GM19467 (cell line): ENCODE results near the gene NCKAP5L.

Experiments used
- ATAC-seq: cut with Tn5 transposase; IDR thresholded peaks from one replicate; pipeline ENCODE4 v1.9.1; 2021; ENCODE audit warnings: mild to moderate bottlenecking, moderate library complexity; ENCODE audit not compliant: unreplicated experiment

NCKAP5L gene

GRCh38 chr12:49824895-49825294, 3.3 kb downstream of the NCKAP5L start:
- no peak for ATAC-seq

GRCh38 chr12:49824416-49824815, 3.8 kb downstream of the NCKAP5L start:
- no peak for ATAC-seq

- ATAC-seq = no peak
Measured at GRCh38 chr12:49823951-49824350, 4.3 kb downstream of the NCKAP5L start.

DNA sequence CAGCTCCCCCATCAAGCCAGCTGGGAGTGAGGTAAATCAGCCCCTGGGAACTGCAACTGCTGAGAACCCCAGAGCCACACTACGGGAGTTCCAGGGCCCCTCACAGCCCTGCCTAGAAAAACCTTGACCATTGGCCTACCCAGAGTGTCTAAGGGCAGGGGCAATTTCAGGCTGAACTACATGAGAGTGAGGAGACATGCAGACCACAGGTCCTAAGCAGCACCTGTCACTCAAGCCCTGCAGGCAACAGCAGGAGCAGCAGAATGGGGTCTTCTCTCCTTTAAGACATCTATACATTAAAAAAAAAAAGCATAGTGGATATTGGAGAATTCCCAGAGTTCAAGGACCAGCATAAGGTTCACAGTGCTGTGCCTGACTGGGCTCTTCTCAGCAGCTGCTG, 4.9 kb downstream of the NCKAP5L start:
- ATAC-seq = no peak

DNA sequence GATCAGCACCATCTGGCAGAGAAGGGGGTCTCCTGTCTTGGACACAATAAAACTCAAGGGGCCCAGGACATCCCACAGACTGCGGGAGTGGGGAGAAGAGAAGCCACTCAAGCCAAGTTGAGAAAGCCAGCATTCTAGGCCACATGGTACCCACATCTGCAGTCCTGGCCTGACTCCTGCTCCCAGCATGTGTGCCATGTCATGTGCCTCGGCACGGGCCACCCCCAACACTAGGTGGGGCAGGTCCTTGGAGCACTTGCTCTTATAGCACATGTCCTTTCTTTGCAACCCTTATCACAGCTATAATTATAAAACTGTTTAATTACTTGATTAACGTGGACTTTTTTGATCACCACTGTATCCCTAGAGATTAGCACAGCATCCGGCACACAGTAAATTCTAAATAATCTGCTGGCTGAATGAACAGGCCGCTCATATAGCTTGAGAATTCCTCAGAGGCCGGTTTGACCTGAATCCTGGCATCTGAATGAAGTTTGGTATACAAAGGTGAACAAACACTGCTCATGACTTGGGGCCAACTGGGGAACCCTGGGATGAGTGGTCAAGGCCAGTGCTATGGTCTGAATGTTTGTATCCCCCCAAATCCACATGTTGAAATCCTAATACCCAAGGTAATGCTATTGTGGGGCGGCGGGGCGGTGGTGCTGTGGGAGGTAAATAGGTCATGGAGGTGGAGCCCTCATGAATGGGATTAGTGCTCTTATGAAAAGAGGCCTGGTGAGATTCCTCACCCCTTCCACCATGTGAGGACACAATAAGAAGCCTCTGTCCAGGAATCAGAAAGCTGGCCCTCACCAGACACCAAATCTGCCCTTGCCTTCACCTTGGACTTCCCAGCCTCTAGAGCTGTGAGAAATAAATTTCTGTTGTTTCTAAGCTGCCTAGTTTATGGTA, 6.6 kb downstream of the NCKAP5L start:
- no peak for ATAC-seq

DNA sequence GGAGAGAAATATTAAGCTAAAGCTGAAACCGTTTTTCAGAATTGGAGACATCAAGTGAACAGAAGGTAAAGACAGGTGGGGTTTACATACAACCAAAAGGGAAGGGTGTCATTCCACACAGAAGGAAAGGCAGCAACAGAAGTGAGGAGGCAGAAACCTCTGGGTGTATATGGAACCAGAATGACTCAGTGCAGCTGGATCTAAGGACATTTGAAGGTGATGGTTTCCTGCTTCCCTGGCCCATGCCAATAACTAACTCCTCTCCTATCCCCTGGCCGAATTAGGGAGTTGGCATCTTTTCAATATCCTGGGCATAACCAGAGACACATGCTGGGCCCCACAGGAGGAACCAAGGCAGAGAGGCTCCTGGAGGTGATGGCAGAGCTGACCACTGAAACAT, 8.4 kb downstream of the NCKAP5L start:
- ATAC-seq = no peak

- no peak for ATAC-seq
Measured at GRCh38 chr12:49818241-49818895, 9.8 kb downstream of the NCKAP5L start.

DNA sequence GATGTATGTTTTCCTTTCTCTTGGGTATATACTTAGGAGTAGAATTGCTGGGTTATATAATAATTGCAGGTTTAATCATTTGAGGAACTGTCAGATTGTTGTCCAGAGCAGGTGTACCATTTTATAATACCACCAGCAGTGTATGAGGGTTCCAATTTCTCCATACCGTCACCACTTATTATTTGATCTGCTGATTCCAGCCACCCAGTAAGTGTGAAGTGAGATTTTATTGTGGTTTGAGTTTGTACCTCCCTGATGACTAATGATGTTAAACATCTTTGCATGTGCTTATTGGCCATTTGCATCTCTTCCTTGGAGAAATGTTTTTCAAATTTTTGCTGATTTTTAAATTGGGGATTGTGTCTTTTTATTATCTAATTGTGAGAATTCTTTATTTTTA, 15.1 kb downstream of the NCKAP5L start:
- no peak for ATAC-seq

DNA sequence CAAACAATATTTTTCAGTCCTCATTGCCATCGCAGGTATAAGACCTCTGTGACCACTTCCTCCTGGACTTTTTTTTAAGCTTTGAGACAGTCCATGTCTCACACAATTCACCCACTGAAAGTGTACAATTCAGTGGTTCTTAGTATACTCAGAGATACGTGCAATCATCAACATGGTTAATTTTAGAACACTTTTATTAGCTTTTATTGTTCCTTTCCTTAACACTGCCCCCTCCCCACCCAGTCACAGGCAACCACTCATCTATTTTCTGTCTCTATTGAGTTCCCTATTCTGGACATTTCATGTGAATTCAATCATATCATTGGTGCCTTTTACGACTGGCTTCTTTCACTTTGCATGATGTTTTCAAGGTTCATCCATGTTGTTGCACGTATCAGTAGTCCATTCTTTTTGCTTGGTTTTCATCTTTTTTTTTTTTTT, 16.2 kb downstream of the NCKAP5L start:
- no peak for ATAC-seq

DNA sequence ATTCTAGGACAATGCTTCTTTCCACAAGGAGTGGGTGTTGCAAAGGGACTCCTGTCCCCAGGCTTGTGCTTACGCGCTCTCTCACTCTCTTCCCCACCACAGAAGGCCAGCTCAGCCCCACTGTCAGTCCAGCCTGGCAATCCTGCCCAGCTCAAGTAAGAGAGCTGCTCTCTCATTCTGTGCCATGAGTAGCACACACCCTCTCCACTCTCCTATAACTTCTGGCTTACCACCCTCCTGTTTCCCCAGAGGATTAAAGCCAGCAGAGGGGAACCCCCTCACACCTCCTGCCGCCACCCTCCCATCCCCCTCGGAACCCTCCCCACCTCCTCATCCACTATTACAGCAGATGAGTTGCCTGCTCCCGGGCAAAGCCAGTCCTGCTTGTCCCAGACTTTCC, 17.1 kb downstream of the NCKAP5L start:
- no peak for ATAC-seq

DNA sequence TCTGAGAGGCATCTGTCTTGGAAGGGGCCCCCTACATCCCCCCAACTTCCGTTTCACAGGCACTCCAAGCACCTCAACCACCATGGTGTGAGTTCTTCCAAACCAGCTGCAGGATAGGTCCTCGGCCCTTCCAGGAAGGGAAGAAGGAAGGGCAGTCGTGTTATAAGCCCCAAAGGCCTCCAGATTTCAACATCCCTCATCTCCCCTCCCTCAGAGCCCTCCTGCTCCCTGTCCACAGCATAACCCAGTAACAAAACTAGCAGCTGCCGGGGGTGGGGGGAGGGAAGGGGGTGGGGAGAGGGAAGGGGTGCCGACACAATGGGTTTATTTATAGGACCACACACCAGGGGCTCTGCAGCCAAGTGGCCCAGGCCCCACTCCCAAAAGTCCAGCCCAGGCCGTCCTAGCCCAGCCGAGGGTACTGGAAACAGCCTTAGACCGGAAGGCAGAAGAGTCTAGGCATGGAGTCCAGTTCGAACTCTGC, 18.3 kb downstream of the NCKAP5L start:
- no peak for ATAC-seq

GRCh38 chr12:49809381-49809905, 18.8 kb downstream of the NCKAP5L start:
- no peak for ATAC-seq

DNA sequence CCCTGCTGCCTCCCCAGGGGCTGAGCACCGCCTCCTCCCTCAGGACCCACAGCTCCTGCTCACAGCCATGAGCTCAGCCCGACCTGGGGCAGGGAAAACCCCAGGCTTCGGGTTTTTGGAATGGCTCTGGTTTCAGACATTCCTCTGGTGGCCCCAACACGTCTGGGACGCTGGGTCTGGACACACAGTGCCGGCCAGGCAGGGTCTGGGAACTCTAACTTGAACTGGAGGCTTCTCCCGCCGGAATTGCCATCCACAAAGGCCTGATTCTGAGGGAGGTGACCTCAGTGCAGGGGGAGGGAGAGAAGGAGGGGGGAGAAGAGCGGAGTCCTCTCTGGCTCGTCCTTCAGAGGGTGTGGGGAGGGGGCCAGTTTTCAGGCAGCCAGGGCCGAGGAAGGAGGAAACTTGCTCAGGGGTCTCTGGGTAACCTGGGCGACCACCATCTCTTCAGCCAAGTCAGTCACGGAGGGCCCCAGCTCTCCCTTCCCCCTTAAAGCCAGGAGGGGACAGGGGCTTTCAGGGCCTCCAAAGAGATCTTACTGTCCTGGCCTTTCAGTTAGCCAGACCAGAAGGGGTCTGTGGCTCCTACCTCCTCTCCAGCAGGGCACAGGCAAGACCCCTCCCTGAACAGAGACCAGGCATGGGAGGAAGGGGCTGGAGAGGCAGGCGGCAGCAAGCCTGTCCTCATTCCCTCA, 19.4 kb downstream of the NCKAP5L start:
- no peak for ATAC-seq

DNA sequence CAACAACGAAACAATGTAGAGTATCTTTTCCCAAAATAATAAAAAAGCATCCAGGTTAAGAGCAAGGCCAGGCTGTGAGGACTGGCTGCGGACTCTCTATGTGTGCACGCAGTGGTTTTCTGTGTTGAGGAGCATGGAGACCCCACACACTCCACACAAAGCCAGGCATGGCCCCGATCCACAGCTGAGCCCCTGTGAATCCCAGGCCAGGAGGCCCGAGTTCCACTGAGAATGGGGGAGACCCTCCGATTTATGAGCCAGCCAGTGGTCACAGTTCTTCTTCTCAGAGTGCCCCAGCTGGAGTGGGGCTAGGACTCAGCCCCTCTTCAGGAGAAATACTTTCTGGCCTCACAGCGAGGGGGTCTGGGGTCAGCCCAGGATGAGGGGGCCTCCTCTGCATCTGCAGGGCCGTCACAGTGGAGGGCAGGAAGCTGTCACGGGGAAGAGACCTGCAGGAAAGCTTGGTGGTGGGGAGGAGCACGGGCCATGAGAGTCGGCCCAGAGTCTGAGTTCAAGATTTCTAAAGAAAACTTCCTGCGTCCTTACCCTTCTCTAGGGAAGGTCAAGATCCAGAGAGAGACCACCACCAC, 20.1 kb downstream of the NCKAP5L start:
- no peak for ATAC-seq

DNA sequence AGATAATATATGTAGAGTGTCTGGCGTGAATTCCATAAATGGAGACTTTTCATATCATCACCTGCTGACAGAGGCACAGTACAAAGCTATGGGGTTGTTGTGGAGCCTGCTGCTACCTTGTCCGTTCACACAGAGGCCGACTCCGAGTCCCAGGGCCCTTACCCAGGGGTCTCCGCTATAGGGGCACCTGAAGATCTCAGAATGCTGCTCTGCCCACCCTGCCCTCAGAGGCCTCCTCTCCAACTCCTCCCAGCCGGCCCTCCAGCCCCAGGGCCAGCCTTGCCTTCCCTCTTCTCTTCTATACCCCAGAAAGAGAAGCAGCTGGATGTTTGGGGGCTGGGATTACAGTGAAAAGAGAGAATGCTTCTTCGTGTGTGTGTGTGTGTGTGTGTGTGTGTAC, 21.3 kb downstream of the NCKAP5L start:
- no peak for ATAC-seq

GRCh38 chr12:49806321-49806813, 21.8 kb downstream of the NCKAP5L start:
- ATAC-seq = no peak

DNA sequence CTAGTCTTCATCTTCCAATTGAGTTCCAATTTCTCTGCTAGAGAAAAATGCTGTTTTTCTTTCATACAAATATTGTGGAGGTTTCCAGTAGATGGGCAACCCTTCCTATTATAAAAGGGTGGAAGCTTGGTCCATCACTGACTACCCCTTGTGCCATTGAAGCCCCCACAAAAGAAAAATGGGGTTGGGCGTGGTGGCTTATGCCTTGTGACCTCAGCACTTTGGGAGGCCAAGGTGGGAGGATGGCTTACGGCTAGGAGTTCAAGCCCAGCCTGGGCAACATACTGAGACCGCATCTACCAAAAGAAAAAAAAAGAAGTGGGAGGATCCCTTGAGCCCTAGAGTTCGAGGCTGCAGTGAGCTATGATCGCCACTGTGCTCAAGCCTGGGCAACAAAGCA, 22.8 kb downstream of the NCKAP5L start:
- no peak for ATAC-seq

GRCh38 chr12:49804821-49805220, 23.4 kb downstream of the NCKAP5L start:
- no peak for ATAC-seq

DNA sequence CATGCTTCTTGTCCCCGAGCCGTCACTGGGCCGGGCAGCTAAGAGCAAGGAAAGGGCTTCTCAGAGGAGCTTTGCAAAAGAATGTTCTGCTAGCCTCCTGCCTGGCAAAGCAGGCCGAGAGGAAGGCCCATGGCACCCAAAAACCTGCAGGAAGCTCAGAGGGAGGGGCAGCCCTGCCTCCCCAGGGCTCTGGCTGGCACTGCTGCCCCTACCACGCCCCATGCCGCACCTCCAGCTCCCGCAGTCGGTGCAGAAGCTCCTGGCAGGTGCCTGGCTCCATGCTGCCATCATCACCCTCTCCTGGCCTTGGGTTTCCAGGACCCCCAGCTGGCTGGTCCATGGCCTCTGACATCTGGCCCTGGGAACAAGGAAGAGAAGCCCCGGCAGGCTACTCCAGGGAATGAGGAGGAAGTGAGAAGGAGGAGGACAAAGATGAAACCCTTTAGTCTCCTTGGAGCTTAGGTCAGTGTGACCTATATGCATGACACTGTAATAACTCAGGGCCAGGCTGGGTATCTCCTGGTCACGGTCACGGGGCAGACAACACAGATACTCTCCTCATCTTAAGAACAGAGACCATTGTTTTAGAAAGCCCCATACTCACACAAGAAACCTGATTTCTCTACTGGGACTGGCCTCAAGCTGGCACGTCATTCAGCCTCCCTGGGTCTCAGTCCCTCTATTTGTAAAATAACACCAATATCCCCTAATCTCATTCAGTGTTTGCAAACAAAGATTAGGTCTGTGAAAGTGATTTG, 24.3 kb downstream of the NCKAP5L start:
- no peak for ATAC-seq
